H9 (cell line): ENCODE data around the gene TBC1D19. TPM values are rescaled to one million over a fixed set of nuclear protein-coding genes. Genes with fewer than 3 reads are reported as not detected.

Source experiments
- DNase-seq: peaks from one replicate; pipeline ENCODE4 v3.0.0-alpha.2; 2017
- H2AFZ ChIP-seq: one replicate; pipeline ENCODE4 v1.6.1; 2013; ENCODE audit warnings: mild to moderate bottlenecking, low read length, control low read depth, moderate library complexity
- H2AK5ac ChIP-seq: 2 replicates; pipeline ENCODE4 v1.6.1; 2013; ENCODE audit warnings: low read length, control low read depth, mixed read lengths; ENCODE audit not compliant: insufficient read length
- H2BK120ac ChIP-seq: one replicate; pipeline ENCODE4 v1.6.1; 2013; ENCODE audit warnings: low read depth, mild to moderate bottlenecking, low read length, control low read depth, inconsistent platforms; ENCODE audit not compliant: poor library complexity, severe bottlenecking
- H2BK12ac ChIP-seq: 2 replicates; pipeline ENCODE4 v1.6.1; 2013; ENCODE audit warnings: low read length, control low read depth, mixed read lengths, low read depth; ENCODE audit not compliant: insufficient read length
- H2BK15ac ChIP-seq: 2 replicates; pipeline ENCODE4 v1.6.1; 2013; ENCODE audit warnings: low read depth, low read length, control low read depth
- H2BK20ac ChIP-seq: one replicate; pipeline ENCODE4 v1.6.1; 2013; ENCODE audit warnings: low read depth, mild to moderate bottlenecking, low read length, control low read depth, inconsistent platforms; ENCODE audit not compliant: poor library complexity, severe bottlenecking
- H2BK5ac ChIP-seq: 2 replicates; pipeline ENCODE4 v1.6.1; 2013; ENCODE audit warnings: low read length, control low read depth, mixed read lengths; ENCODE audit not compliant: insufficient read length
- H3K14ac ChIP-seq: 2 replicates; pipeline ENCODE4 v1.6.1; 2013; ENCODE audit warnings: low read length, control low read depth; ENCODE audit not compliant: insufficient read depth
- H3K18ac ChIP-seq: 2 replicates; pipeline ENCODE4 v1.6.1; 2013; ENCODE audit warnings: low read depth, mild to moderate bottlenecking, mixed read lengths, low read length, control low read depth; ENCODE audit not compliant: insufficient read length
- H3K23ac ChIP-seq: 2 replicates; pipeline ENCODE4 v1.6.1; 2013; ENCODE audit warnings: low read length, control low read depth, mixed read lengths, low read depth; ENCODE audit not compliant: insufficient read length
- H3K23me2 ChIP-seq: 2 replicates; pipeline ENCODE4 v1.6.1; 2013; ENCODE audit warnings: low read depth, mild to moderate bottlenecking, mixed read lengths, low read length, control low read depth; ENCODE audit not compliant: insufficient read length, poor library complexity, severe bottlenecking
- H3K27ac ChIP-seq: 2 replicates; pipeline ENCODE4 v1.5.1; 2013; ENCODE audit warnings: low read length, control low read depth, mixed read lengths, low read depth; ENCODE audit not compliant: insufficient read length
- H3K27me3 ChIP-seq: 2 replicates; pipeline ENCODE4 v1.6.1; 2013; ENCODE audit warnings: low read length, control low read depth, inconsistent platforms; ENCODE audit not compliant: insufficient read depth
- H3K4ac ChIP-seq: 2 replicates; pipeline ENCODE4 v1.6.1; 2013; ENCODE audit warnings: low read depth, mild to moderate bottlenecking, control low read depth, inconsistent platforms, low read length, moderate library complexity
- H3K4me1 ChIP-seq: 2 replicates; pipeline ENCODE4 v1.6.1; 2013; ENCODE audit warnings: low read length, control low read depth, inconsistent platforms; ENCODE audit not compliant: insufficient read depth
- H3K4me2 ChIP-seq: 2 replicates; pipeline ENCODE4 v1.6.1; 2013; ENCODE audit warnings: low read length, control low read depth, mixed read lengths; ENCODE audit not compliant: insufficient read length, insufficient read depth
- H3K56ac ChIP-seq: 2 replicates; pipeline ENCODE4 v1.6.1; 2013; ENCODE audit warnings: low read depth, mild to moderate bottlenecking, mixed read lengths, low read length, control low read depth; ENCODE audit not compliant: insufficient read length
- H3K79me1 ChIP-seq: 2 replicates; pipeline ENCODE4 v1.6.1; 2013; ENCODE audit warnings: low read depth, mild to moderate bottlenecking, moderate library complexity, low read length, control low read depth, inconsistent platforms; ENCODE audit not compliant: insufficient read depth, poor library complexity, severe bottlenecking
- H3K79me2 ChIP-seq: 2 replicates; pipeline ENCODE4 v1.6.1; 2013; ENCODE audit warnings: low read length, control low read depth, inconsistent platforms; ENCODE audit not compliant: insufficient read depth
- H3K9ac ChIP-seq: 2 replicates; pipeline ENCODE4 v1.6.1; 2013; ENCODE audit warnings: low read length, control low read depth, mixed read lengths; ENCODE audit not compliant: insufficient read length; ENCODE audit errors: extremely low read depth
- H3K9me3 ChIP-seq: one replicate; pipeline ENCODE4 v1.6.1; 2013; ENCODE audit warnings: low read depth, low read length, inconsistent platforms; ENCODE audit not compliant: control insufficient read depth
- H3T11ph ChIP-seq: one replicate; pipeline ENCODE4 v1.6.1; 2013; ENCODE audit warnings: mild to moderate bottlenecking, low read length, control low read depth, inconsistent platforms
- H4K20me1 ChIP-seq: one replicate; pipeline ENCODE4 v1.6.1; 2013; ENCODE audit not compliant: control insufficient read depth, insufficient read length, insufficient read depth
- H4K5ac ChIP-seq: 2 replicates; pipeline ENCODE4 v1.6.1; 2013; ENCODE audit warnings: low read depth, mild to moderate bottlenecking, mixed read lengths, low read length, control low read depth; ENCODE audit not compliant: insufficient read length
- H4K8ac ChIP-seq: replicated peaks from 2 replicates; pipeline ENCODE4 v1.6.1; 2013; ENCODE audit warnings: low read length, control low read depth, mixed read lengths, low read depth; ENCODE audit not compliant: insufficient read length
- H4K91ac ChIP-seq: 2 replicates; pipeline ENCODE4 v1.6.1; 2013; ENCODE audit warnings: low read depth, mild to moderate bottlenecking, moderate library complexity, mixed read lengths, low read length, control low read depth; ENCODE audit not compliant: insufficient read length
- H3K27ac Mint-ChIP-seq, 3 experiments: 2 replicates in 2 of 3; 3 replicates in 1 of 3; pipeline ENCODE4 v1.8.0; 2020 to 2021; ENCODE audit warnings: mixed read lengths in 3 of 3, mild to moderate bottlenecking in 1 of 3, moderate library complexity in 1 of 3
- H3K27me3 Mint-ChIP-seq: 2 replicates; pipeline ENCODE4 v1.8.0; 2021; ENCODE audit warnings: low read depth, mild to moderate bottlenecking, moderate library complexity, mixed read lengths
- H3K36me3 Mint-ChIP-seq, 3 experiments: 2 replicates in 2 of 3; 3 replicates in 1 of 3; pipeline ENCODE4 v1.8.0; 2020 to 2021; ENCODE audit warnings: low read depth in 3 of 3, mixed read lengths in 3 of 3; ENCODE audit not compliant: insufficient read depth in 1 of 3
- H3K4me1 Mint-ChIP-seq, 2 experiments: 2 replicates each; pipeline ENCODE4 v1.8.0; 2020; ENCODE audit warnings: mixed read lengths in 2 of 2
- H3K4me3 Mint-ChIP-seq, 2 experiments: 2 replicates in 1 of 2; 3 replicates in 1 of 2; pipeline ENCODE4 v1.8.0; 2020 to 2021; ENCODE audit warnings: mild to moderate bottlenecking in 2 of 2, mixed read lengths in 2 of 2, moderate library complexity in 1 of 2
- H3K9me3 Mint-ChIP-seq, 2 experiments: 2 replicates in 1 of 2; 3 replicates in 1 of 2; pipeline ENCODE4 v1.8.0; 2020; ENCODE audit warnings: mild to moderate bottlenecking in 2 of 2, mixed read lengths in 2 of 2, moderate library complexity in 1 of 2
- CTCF ChIP-seq: fragments of 200-600 bp; sonication (generic); conservative IDR thresholded peaks from 3 replicates; pipeline ENCODE4 v1.8.0; 2021; ENCODE audit warnings: antibody characterized with exemption, mild to moderate bottlenecking
- total RNA-seq: library from RNA; stranded (reverse); gene quantifications from 2 replicates; pipeline ENCODE4 v1.2.1, GENCODE V29; 2021

TBC1D19 gene
- total RNA-seq, 1 experiment from 2014 or later: 3.2 TPM

GRCh38 chr4:26727844-26728243 lies 144.0 kb downstream of the TBC1D19 start:
- no peaks in the 10 kb centered on the region for H3K4me1 ChIP-seq
- H2BK20ac ChIP-seq: no peak overlapping the region
- no peak overlapping the region for H3K27ac Mint-ChIP-seq
- no peaks in the 10 kb centered on the region for H3K9me3 Mint-ChIP-seq
- no peak overlapping the region for H2BK12ac ChIP-seq
- no peak overlapping the region for H3K14ac ChIP-seq
- no peak overlapping the region for H4K8ac ChIP-seq
- no peak overlapping the region for H3K18ac ChIP-seq
- H3K36me3 Mint-ChIP-seq: no peaks in the 10 kb centered on the region
- no peak overlapping the region for H3K4ac ChIP-seq
- no peak overlapping the region for H4K5ac ChIP-seq
- H3K79me2 ChIP-seq: no peaks in the 10 kb centered on the region
- no peak overlapping the region for H2AFZ ChIP-seq
- H2BK15ac ChIP-seq: no peak overlapping the region
- no peak for DNase-seq
- H3K27me3 ChIP-seq: no peaks in the 10 kb centered on the region
- H3K27me3 Mint-ChIP-seq: no peaks in the 10 kb centered on the region
- no peak overlapping the region for H3K4me2 ChIP-seq
- H3K4me1 Mint-ChIP-seq: no peaks in the 10 kb centered on the region
- no peak for TF ChIP-seq CTCF
- H3K9ac ChIP-seq: no peak overlapping the region
- no peak overlapping the region for H3T11ph ChIP-seq
- H3K56ac ChIP-seq: no peak overlapping the region
- H2AK5ac ChIP-seq: no peak overlapping the region
- no peak overlapping the region for H3K27ac ChIP-seq
- H3K4me3 Mint-ChIP-seq: no peak overlapping the region
- no peaks in the 10 kb centered on the region for H3K23me2 ChIP-seq
- H3K79me1 ChIP-seq: no peaks in the 10 kb centered on the region
- H3K23ac ChIP-seq: no peak overlapping the region
- H2BK5ac ChIP-seq: no peak overlapping the region
- no peak overlapping the region for H2BK120ac ChIP-seq
- H4K91ac ChIP-seq: no peak overlapping the region
- H3K9me3 ChIP-seq: no peaks in the 10 kb centered on the region
- H4K20me1 ChIP-seq: no peaks in the 10 kb centered on the region
